WTC11 (cell line): Measurements from ENCODE around the gene EGFR. TPM values are rescaled to one million over a fixed set of nuclear protein-coding genes. Genes with fewer than 3 reads are reported as not detected.

Experiments
- ATAC-seq: fragments of 200-7000 bp; cut with Tn5 transposase; 2 replicates; pipeline ENCODE4 v1.10.0; 2021; ENCODE audit warnings: mild to moderate bottlenecking, moderate library complexity
- CTCF ChIA-PET: fragments of 300-600 bp; sonication (Branson Sonifier 250); formaldehyde crosslinking; loops from one replicate; lab custom pipeline; 2021; ENCODE audit warnings: antibody characterized with exemption; lab: Charles Lee
- POLR2A ChIA-PET: fragments of 350-600 bp; sonication (Branson Sonifier 250); formaldehyde crosslinking; loops from one replicate; lab custom pipeline; 2021; ENCODE audit warnings: antibody characterized with exemption; lab: Charles Lee
- DNase-seq: peaks from one replicate; pipeline ENCODE4 v3.0.0; 2021; ENCODE audit warnings: low spot score
- H3K27ac Mint-ChIP-seq: 2 replicates; pipeline ENCODE4 v1.8.0; 2021; ENCODE audit warnings: mixed read lengths
- H3K27me3 Mint-ChIP-seq: 2 replicates; pipeline ENCODE4 v1.8.0; 2021; ENCODE audit warnings: low read depth, mild to moderate bottlenecking, moderate library complexity, mixed read lengths
- H3K36me3 Mint-ChIP-seq: 2 replicates; pipeline ENCODE4 v1.8.0; 2021; ENCODE audit warnings: mixed read lengths
- H3K4me1 Mint-ChIP-seq: 2 replicates; pipeline ENCODE4 v1.8.0; 2022; ENCODE audit warnings: mixed read lengths
- H3K4me3 Mint-ChIP-seq: 2 replicates; pipeline ENCODE4 v1.8.0; 2021; ENCODE audit warnings: mild to moderate bottlenecking, moderate library complexity, mixed read lengths
- H3K9me3 Mint-ChIP-seq: 2 replicates; pipeline ENCODE4 v1.8.0; 2021; ENCODE audit warnings: mixed read lengths
- EMX1 ChIP-seq: fragments of 250-450 bp; sonication (Bioruptor Pico); IDR thresholded peaks from 2 replicates; pipeline ENCODE4 v1.8.0; 2021; ENCODE audit warnings: mild to moderate bottlenecking
- ETV6 ChIP-seq: sonication (generic); formaldehyde crosslinking; IDR thresholded peaks from 2 replicates; pipeline ENCODE4 v1.8.1; 2022; ENCODE audit warnings: mild to moderate bottlenecking, missing genetic modification reagents
- GABPB1 ChIP-seq: sonication (generic); formaldehyde crosslinking; IDR thresholded peaks from 2 replicates; pipeline ENCODE4 v1.8.1; 2023; ENCODE audit warnings: mild to moderate bottlenecking, missing genetic modification reagents
- JUN ChIP-seq: sonication (generic); formaldehyde crosslinking; IDR thresholded peaks from 2 replicates; pipeline ENCODE4 v1.8.0; 2023; ENCODE audit warnings: mild to moderate bottlenecking, missing genetic modification reagents
- KAT7 ChIP-seq: sonication (generic); formaldehyde crosslinking; IDR thresholded peaks from 2 replicates; pipeline ENCODE4 v1.8.1; 2023; ENCODE audit warnings: missing genetic modification reagents, mild to moderate bottlenecking, borderline replicate concordance
- MYBL2 ChIP-seq: sonication (generic); formaldehyde crosslinking; IDR thresholded peaks from 2 replicates; pipeline ENCODE4 v1.8.1; 2023; ENCODE audit warnings: mild to moderate bottlenecking, moderate library complexity, missing genetic modification reagents
- SMAD3 ChIP-seq: sonication (generic); formaldehyde crosslinking; IDR thresholded peaks from 2 replicates; pipeline ENCODE4 v1.8.0; 2022; ENCODE audit warnings: missing genetic modification reagents, mild to moderate bottlenecking, borderline replicate concordance
- SOX15 ChIP-seq: fragments of 250-450 bp; sonication (Bioruptor Pico); IDR thresholded peaks from 2 replicates; pipeline ENCODE4 v1.9.0; 2021; ENCODE audit warnings: mild to moderate bottlenecking
- TCF7 ChIP-seq: sonication (generic); formaldehyde crosslinking; IDR thresholded peaks from 2 replicates; pipeline ENCODE4 v1.8.0; 2022; ENCODE audit warnings: mild to moderate bottlenecking, low read depth, missing genetic modification reagents, moderate library complexity
- TP53 ChIP-seq: sonication (generic); formaldehyde crosslinking; IDR thresholded peaks from 2 replicates; pipeline ENCODE4 v1.8.1; 2023; ENCODE audit warnings: mild to moderate bottlenecking, missing genetic modification reagents
- total RNA-seq: library from RNA; stranded (reverse); gene quantifications from 3 replicates; pipeline ENCODE4 v1.2.3, GENCODE V29; 2021
- TF ChIP-seq, protein P1 (sequence below): fragments of 250-450 bp; sonication (Bioruptor Pico); IDR thresholded peaks from 2 replicates; pipeline ENCODE4 v1.9.0; 2021; ENCODE audit warnings: mild to moderate bottlenecking, borderline replicate concordance
- TF ChIP-seq, protein P2 (sequence below): sonication (generic); formaldehyde crosslinking; IDR thresholded peaks from 2 replicates; pipeline ENCODE4 v1.8.0; 2022; ENCODE audit warnings: missing genetic modification reagents
- TF ChIP-seq, protein P3 (sequence below): sonication (generic); formaldehyde crosslinking; IDR thresholded peaks from 2 replicates; pipeline ENCODE4 v1.8.0; 2022; ENCODE audit warnings: mild to moderate bottlenecking, missing genetic modification reagents
- TF ChIP-seq, protein P4 (sequence below): sonication (generic); formaldehyde crosslinking; IDR thresholded peaks from 2 replicates; pipeline ENCODE4 v1.8.1; 2022; ENCODE audit warnings: missing genetic modification reagents, borderline replicate concordance
- TF ChIP-seq, protein P5 (sequence below): fragments of 250-450 bp; sonication (Bioruptor Pico); IDR thresholded peaks from 2 replicates; pipeline ENCODE4 v1.9.0; 2021; ENCODE audit warnings: mild to moderate bottlenecking

The EGFR gene
- total RNA-seq, 1 experiment from 2014 or later: 5.9 TPM

DNA sequence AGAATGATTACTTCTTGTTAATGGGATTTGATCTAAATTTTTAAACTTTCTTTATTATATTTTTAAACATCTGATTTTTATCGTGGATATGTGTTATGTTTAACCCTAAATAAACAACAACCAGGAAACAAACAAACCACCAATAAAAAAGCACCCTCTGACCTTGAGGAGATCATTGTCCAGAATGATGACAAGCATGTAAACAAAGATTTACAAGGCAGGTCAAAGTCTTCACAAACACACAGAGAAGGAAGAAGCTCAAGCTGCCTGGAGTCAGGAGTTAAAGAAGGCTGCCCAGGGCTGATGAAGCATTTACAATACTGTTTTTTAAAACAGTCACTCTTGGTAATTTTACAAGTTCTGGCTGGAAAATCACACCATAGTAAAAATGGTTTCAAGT lies 31.0 kb upstream of the EGFR start:
- no peak overlapping the region for H3K4me3 Mint-ChIP-seq
- DNase-seq: no peak
- no peak for TF ChIP-seq TP53 (CRISPR knock-in tag)
- TF ChIP-seq, protein P1, sequence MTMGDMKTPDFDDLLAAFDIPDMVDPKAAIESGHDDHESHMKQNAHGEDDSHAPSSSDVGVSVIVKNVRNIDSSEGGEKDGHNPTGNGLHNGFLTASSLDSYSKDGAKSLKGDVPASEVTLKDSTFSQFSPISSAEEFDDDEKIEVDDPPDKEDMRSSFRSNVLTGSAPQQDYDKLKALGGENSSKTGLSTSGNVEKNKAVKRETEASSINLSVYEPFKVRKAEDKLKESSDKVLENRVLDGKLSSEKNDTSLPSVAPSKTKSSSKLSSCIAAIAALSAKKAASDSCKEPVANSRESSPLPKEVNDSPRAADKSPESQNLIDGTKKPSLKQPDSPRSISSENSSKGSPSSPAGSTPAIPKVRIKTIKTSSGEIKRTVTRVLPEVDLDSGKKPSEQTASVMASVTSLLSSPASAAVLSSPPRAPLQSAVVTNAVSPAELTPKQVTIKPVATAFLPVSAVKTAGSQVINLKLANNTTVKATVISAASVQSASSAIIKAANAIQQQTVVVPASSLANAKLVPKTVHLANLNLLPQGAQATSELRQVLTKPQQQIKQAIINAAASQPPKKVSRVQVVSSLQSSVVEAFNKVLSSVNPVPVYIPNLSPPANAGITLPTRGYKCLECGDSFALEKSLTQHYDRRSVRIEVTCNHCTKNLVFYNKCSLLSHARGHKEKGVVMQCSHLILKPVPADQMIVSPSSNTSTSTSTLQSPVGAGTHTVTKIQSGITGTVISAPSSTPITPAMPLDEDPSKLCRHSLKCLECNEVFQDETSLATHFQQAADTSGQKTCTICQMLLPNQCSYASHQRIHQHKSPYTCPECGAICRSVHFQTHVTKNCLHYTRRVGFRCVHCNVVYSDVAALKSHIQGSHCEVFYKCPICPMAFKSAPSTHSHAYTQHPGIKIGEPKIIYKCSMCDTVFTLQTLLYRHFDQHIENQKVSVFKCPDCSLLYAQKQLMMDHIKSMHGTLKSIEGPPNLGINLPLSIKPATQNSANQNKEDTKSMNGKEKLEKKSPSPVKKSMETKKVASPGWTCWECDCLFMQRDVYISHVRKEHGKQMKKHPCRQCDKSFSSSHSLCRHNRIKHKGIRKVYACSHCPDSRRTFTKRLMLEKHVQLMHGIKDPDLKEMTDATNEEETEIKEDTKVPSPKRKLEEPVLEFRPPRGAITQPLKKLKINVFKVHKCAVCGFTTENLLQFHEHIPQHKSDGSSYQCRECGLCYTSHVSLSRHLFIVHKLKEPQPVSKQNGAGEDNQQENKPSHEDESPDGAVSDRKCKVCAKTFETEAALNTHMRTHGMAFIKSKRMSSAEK: no peak
- TF ChIP-seq, protein P2, sequence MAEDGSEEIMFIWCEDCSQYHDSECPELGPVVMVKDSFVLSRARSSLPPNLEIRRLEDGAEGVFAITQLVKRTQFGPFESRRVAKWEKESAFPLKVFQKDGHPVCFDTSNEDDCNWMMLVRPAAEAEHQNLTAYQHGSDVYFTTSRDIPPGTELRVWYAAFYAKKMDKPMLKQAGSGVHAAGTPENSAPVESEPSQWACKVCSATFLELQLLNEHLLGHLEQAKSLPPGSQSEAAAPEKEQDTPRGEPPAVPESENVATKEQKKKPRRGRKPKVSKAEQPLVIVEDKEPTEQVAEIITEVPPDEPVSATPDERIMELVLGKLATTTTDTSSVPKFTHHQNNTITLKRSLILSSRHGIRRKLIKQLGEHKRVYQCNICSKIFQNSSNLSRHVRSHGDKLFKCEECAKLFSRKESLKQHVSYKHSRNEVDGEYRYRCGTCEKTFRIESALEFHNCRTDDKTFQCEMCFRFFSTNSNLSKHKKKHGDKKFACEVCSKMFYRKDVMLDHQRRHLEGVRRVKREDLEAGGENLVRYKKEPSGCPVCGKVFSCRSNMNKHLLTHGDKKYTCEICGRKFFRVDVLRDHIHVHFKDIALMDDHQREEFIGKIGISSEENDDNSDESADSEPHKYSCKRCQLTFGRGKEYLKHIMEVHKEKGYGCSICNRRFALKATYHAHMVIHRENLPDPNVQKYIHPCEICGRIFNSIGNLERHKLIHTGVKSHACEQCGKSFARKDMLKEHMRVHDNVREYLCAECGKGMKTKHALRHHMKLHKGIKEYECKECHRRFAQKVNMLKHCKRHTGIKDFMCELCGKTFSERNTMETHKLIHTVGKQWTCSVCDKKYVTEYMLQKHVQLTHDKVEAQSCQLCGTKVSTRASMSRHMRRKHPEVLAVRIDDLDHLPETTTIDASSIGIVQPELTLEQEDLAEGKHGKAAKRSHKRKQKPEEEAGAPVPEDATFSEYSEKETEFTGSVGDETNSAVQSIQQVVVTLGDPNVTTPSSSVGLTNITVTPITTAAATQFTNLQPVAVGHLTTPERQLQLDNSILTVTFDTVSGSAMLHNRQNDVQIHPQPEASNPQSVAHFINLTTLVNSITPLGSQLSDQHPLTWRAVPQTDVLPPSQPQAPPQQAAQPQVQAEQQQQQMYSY (CRISPR knock-in tag): no peak
- TF ChIP-seq KAT7: no peak
- TF ChIP-seq MYBL2: no peak
- TF ChIP-seq GABPB1 (CRISPR knock-in tag): no peak
- TF ChIP-seq TCF7 (CRISPR knock-in tag): no peak
- TF ChIP-seq, protein P3, sequence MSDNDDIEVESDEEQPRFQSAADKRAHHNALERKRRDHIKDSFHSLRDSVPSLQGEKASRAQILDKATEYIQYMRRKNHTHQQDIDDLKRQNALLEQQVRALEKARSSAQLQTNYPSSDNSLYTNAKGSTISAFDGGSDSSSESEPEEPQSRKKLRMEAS (CRISPR knock-in tag): no peak
- TF ChIP-seq JUN (CRISPR knock-in tag): no peak
- no peak for TF ChIP-seq SMAD3 (CRISPR knock-in tag)
- no peak for TF ChIP-seq EMX1 (CRISPR knock-in tag)
- TF ChIP-seq, protein P4, sequence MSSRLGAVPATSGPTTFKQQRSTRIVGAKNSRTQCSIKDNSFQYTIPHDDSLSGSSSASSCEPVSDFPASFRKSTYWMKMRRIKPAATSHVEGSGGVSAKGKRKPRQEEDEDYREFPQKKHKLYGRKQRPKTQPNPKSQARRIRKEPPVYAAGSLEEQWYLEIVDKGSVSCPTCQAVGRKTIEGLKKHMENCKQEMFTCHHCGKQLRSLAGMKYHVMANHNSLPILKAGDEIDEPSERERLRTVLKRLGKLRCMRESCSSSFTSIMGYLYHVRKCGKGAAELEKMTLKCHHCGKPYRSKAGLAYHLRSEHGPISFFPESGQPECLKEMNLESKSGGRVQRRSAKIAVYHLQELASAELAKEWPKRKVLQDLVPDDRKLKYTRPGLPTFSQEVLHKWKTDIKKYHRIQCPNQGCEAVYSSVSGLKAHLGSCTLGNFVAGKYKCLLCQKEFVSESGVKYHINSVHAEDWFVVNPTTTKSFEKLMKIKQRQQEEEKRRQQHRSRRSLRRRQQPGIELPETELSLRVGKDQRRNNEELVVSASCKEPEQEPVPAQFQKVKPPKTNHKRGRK (CRISPR knock-in tag): no peak
- TF ChIP-seq, protein P5, sequence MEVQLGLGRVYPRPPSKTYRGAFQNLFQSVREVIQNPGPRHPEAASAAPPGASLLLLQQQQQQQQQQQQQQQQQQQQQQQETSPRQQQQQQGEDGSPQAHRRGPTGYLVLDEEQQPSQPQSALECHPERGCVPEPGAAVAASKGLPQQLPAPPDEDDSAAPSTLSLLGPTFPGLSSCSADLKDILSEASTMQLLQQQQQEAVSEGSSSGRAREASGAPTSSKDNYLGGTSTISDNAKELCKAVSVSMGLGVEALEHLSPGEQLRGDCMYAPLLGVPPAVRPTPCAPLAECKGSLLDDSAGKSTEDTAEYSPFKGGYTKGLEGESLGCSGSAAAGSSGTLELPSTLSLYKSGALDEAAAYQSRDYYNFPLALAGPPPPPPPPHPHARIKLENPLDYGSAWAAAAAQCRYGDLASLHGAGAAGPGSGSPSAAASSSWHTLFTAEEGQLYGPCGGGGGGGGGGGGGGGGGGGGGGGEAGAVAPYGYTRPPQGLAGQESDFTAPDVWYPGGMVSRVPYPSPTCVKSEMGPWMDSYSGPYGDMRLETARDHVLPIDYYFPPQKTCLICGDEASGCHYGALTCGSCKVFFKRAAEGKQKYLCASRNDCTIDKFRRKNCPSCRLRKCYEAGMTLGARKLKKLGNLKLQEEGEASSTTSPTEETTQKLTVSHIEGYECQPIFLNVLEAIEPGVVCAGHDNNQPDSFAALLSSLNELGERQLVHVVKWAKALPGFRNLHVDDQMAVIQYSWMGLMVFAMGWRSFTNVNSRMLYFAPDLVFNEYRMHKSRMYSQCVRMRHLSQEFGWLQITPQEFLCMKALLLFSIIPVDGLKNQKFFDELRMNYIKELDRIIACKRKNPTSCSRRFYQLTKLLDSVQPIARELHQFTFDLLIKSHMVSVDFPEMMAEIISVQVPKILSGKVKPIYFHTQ (CRISPR knock-in tag): no peak
- TF ChIP-seq SOX15 (CRISPR knock-in tag): no peak
- TF ChIP-seq ETV6 (CRISPR knock-in tag): no peak
- TF ChIP-seq, all 79 proteins: peak for 0
- 0 out of 2 replicates have a peak, but pooled peaks cover 6% of the 10 kb centered on the region for H3K9me3 Mint-ChIP-seq
- H3K27me3 Mint-ChIP-seq: no peaks in the 10 kb centered on the region; the same call in 1 of the 2 replicates
- ATAC-seq: no peak
- no peaks in the 10 kb centered on the region for H3K36me3 Mint-ChIP-seq
- ChIA-PET CTCF (no interaction called here), POLR2A (no interaction called here)
- no peak overlapping the region for H3K27ac Mint-ChIP-seq
- no peaks in the 10 kb centered on the region for H3K4me1 Mint-ChIP-seq
